SH-SY5Y (cell line): Measurements from ENCODE around the gene KLHL9.

Experiments
- GATA2 ChIP-seq: IDR thresholded peaks from 2 replicates; pipeline ENCODE4 v1.6.1; 2011; ENCODE audit warnings: mild to moderate bottlenecking, low read depth, low read length
- GATA3 ChIP-seq: IDR thresholded peaks from 2 replicates; pipeline ENCODE4 v1.6.1; 2011; ENCODE audit warnings: low read depth, mild to moderate bottlenecking, low read length, moderate library complexity

GRCh38 chr9:21320465-21320864 lies 14.7 kb downstream of the KLHL9 start:
- TF ChIP-seq GATA3 (no peak), GATA2 (no peak)
